ENCODE data around the gene RPS6KA5.
"Not testable (repeated sequence)": the region's sequence is repeated elsewhere in the genome, so short reads cannot be mapped to it uniquely, and the experiment has no call there.

The RPS6KA5 gene

DNA sequence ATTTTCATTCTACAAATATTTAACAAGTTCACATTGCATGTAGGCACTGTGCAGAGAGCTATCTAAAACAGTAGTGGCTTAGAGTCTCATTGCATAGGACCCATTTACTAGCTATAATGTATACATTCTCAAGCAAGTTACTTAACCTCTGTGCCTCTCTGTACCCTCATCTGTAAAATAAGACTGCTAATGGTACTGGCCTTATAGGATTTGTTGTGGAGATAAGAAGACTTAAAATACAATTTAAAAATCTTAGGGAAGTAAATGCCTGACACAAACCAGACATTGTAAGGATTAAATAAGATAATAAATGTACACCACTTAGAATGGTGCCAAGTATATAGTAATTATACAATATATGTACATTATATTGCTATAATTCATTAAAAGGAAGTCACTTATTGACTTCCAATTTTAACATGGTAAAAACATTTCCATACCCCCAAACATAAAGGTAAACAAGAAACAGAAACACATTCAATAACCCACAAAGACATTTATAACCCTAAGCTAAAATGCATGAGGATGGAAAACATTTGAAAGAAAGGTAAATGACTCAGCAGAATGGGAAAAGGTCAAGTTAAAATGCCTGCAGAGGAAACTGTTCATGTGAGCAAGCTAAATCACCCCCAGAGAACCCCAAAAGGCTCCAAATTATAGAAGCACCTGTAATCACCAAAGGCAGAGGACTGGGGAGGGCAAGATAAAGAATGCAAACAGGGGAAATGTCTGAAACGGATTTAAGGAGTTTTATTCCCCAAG lies 30.8 kb downstream of the RPS6KA5 start:
- no peak for DNase-seq (ENCODE audit: low read depth)
- TF ChIP-seq, protein P1, sequence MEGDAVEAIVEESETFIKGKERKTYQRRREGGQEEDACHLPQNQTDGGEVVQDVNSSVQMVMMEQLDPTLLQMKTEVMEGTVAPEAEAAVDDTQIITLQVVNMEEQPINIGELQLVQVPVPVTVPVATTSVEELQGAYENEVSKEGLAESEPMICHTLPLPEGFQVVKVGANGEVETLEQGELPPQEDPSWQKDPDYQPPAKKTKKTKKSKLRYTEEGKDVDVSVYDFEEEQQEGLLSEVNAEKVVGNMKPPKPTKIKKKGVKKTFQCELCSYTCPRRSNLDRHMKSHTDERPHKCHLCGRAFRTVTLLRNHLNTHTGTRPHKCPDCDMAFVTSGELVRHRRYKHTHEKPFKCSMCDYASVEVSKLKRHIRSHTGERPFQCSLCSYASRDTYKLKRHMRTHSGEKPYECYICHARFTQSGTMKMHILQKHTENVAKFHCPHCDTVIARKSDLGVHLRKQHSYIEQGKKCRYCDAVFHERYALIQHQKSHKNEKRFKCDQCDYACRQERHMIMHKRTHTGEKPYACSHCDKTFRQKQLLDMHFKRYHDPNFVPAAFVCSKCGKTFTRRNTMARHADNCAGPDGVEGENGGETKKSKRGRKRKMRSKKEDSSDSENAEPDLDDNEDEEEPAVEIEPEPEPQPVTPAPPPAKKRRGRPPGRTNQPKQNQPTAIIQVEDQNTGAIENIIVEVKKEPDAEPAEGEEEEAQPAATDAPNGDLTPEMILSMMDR (IDR thresholded peaks at IDR 0.05; ENCODE audit: control insufficient read depth, extremely low read depth, insufficient read depth), result no peak
- no peak overlapping the region for H3K4me3 ChIP-seq (ENCODE audit: low read depth, low read length)

DNA sequence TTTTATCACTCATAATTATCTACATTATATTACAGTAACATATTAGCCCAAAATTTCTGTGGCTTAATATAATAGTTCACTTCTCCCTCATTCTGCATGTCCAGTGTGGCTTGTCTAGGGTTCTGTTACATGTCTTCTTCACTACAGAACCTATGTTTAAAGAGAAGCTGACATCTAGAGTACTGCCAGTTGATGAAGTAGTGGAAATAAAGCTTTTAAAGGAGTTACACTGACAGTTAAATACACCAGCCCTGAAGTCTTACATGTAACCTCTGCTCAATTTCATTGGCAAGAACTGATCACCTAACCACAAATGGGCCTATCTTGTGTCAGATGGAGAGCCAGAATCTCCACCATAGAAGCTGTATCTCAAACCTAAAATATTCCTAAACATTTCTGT lies 32.9 kb downstream of the RPS6KA5 start:
- no peak for DNase-seq (ENCODE audit: low read depth)
- H3K4me3 ChIP-seq (ENCODE audit: low read depth, low read length), result no peak overlapping the region
- TF ChIP-seq, protein P1 (IDR thresholded peaks at IDR 0.05; ENCODE audit: control insufficient read depth, extremely low read depth, insufficient read depth), result no peak

DNA sequence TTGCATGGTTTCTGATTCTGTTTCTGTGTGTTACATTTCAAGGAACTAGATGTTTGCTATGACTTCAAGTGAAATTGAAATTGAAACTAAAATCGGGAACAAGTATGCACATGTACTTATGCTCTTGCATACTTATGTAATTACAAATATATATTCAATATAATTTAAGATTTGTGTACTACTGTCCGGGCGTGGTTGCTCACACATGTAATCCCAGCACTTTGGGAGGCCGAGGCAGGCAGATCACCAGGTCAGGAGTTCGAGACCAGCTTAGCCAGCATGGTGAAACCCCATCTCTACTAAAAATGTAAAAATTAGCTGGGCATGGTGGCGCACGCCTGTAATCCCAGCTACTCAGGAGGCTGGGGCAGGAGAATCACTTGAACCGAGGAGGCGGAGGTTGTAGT lies 37.8 kb downstream of the RPS6KA5 start:
- H3K4me3 ChIP-seq (ENCODE audit: low read depth, low read length); DNase-seq (ENCODE audit: low read depth): not testable (repeated sequence)

DNA sequence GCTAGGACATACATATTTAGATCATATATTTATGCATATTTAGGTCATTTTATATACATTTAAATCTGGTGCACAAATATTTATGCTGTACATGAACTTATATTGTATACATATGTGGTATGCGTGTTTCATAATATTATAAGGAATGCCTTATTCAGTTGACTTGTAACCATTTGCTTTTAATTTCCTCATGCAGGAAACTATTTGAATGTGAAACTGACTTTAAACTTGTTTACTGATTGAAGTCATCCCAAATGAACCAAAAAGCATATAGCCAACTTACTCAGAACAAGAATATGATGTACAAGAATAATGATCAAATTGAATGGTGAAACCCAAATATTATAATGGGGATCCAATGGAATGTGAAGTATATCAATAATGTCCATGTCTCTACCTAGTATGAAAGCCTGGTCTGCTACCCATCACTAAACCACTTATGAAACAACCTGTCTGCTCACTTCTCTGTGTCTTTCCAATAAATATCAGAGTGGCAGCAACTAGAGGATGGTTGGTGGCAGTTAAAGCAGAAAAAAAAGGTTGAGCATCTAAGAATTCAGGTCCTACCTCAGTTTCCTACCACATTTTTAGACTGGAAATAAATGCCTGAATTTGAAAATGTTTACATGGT lies 38.3 kb downstream of the RPS6KA5 start:
- TF ChIP-seq, protein P1 (IDR thresholded peaks at IDR 0.05; ENCODE audit: control insufficient read depth, extremely low read depth, insufficient read depth), result no peak
- DNase-seq (ENCODE audit: low read depth), result no peak
- H3K4me3 ChIP-seq (ENCODE audit: low read depth, low read length), result no peak overlapping the region

DNA sequence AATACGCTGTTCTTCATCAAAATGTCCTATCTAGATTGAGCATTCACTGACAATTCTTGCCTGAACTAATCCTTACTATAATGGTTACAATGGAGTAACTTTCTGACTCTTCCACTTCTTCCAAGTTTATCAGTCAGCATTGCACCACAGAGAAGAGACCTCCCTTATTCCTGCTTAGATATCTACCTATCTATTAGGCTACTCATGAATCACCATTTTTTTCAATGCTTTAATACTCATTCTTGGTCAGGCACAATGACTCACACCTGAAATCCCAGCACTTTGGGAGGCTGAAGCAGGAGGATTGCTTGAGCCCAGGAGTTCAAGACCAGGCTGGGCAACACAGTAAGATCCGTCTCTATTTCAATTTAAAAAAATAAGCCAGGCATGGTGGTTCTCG lies 39.3 kb downstream of the RPS6KA5 start:
- DNase-seq (ENCODE audit: low read depth), result no peak
- TF ChIP-seq, protein P1 (IDR thresholded peaks at IDR 0.05; ENCODE audit: control insufficient read depth, extremely low read depth, insufficient read depth), result no peak
- H3K4me3 ChIP-seq (ENCODE audit: low read depth, low read length), result no peak overlapping the region

DNA sequence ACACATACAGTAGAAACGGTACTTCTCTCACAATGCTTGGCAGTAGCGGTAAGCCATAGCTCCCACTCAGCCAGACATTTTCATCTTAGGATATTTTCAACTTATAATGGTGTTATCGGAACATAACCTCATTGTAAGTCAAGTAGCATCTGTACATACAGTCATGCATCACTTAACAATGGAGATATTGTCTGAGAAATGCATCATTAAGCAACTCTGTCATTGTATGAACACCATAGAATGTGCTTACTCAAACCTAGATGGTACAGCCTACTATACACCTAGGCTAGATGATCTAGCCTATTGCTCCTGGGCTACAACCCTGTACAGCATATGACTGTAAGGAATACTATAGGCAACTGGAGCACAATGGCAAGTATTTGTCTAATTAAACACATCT lies 40.8 kb downstream of the RPS6KA5 start:
- DNase-seq (ENCODE audit: low read depth), result no peak
- H3K4me3 ChIP-seq (ENCODE audit: low read depth, low read length), result no peak overlapping the region
- TF ChIP-seq, protein P1 (IDR thresholded peaks at IDR 0.05; ENCODE audit: control insufficient read depth, extremely low read depth, insufficient read depth), result no peak

DNA sequence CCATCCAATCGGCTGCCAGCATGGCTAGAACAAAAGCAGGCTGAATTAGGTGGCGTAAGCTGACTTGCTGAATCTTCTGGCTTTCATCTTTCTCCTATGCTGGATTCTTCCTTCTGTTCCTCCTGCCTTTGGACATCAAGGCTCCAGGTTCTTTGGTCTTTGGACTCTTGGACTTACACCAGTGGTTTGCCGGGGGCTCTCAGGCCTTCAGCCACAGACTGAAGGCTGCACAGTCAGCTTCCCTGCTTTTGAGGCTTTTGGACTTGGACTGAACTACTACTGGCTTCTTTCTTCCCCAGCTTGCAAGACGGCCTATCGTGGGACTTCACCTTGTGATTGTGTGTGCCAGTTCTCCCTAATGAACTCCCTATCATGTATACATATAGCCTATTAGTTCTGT lies 42.0 kb downstream of the RPS6KA5 start:
- no peak overlapping the region for H3K4me3 ChIP-seq (ENCODE audit: low read depth, low read length)
- DNase-seq (ENCODE audit: low read depth), result no peak
- TF ChIP-seq, protein P1 (IDR thresholded peaks at IDR 0.05; ENCODE audit: control insufficient read depth, extremely low read depth, insufficient read depth), result no peak

All from LNCaP clone FGC (cell line).